Esophagus muscularis mucosa (tissue), 4 donors: ENCODE results near the gene ZFAND4. TPM values are rescaled to one million over a fixed set of nuclear protein-coding genes. Genes with fewer than 3 reads are reported as not detected.

Experiments used
- DNase-seq: peaks from one replicate; pipeline ENCODE4 v3.0.0-alpha.2; 2017; ENCODE audit errors: extremely low spot score
- H3K27ac ChIP-seq, 4 donors: fragments of 200-600 bp; sonication (generic); replicated peaks in 1 of 4; 1 replicate in 3 of 4; 2 replicates in 1 of 4; pipeline ENCODE4 v1.5.1; 2016 to 2019; ENCODE audit warnings: mild to moderate bottlenecking in 1 of 4
- H3K27me3 ChIP-seq, 4 donors: fragments of 200-600 bp; sonication (generic); one replicate each; pipeline versions ENCODE4 v1.5.1 to v1.6.0; 2016 to 2019
- H3K36me3 ChIP-seq, 4 donors: fragments of 200-600 bp; sonication (generic); one replicate each; pipeline ENCODE4 v1.5.1; 2016 to 2019
- H3K4me1 ChIP-seq, 4 donors: fragments of 200-600 bp; sonication (generic); one replicate each; pipeline ENCODE4 v1.5.1; 2016 to 2019
- H3K4me3 ChIP-seq, 4 donors: fragments of 200-600 bp; sonication (generic); 1 replicate in 2 of 4; 2 replicates in 2 of 4; pipeline ENCODE4 v1.5.1; 2016 to 2019; ENCODE audit warnings: mild to moderate bottlenecking in 4 of 4, moderate library complexity in 1 of 4
- H3K9me3 ChIP-seq, 4 donors: fragments of 200-600 bp; sonication (generic); 1 replicate in 3 of 4; 2 replicates in 1 of 4; pipeline ENCODE4 v1.5.1; 2016 to 2019
- EP300 ChIP-seq: sonication (generic); formaldehyde crosslinking; IDR thresholded peaks from one replicate; pipeline ENCODE4 v1.6.1; 2017; ENCODE audit warnings: antibody characterized with exemption
- POLR2A ChIP-seq: fragments of 450-650 bp; IDR thresholded peaks from one replicate; pipeline ENCODE4 v1.6.1; 2017; ENCODE audit warnings: antibody characterized with exemption, moderate library complexity, mild to moderate bottlenecking, low read depth
- POLR2AphosphoS5 ChIP-seq, 2 donors: sonication (generic); formaldehyde crosslinking; IDR thresholded peaks; one replicate each; pipeline ENCODE4 v1.6.1; 2017; ENCODE audit warnings: antibody characterized with exemption in 2 of 2
- WGBS: methylation state at CpG from one replicate; pipeline ENCODE4 v1.1.5; 2018; 5-methylcytosine and 5-hydroxymethylcytosine counted together
- intact Hi-C: fragments of 100-400 bp; cut with DNase I; formaldehyde crosslinking; loops from one replicate; pipeline ENCODE4 v1.15.1; 2023
- total RNA-seq, 4 donors: library from RNA; depleted of rRNA; stranded (reverse); fragments of >200 nt; gene quantifications; one replicate each; pipeline versions ENCODE4 v1.1.0 to v1.2.1, GENCODE V29; 2016
- TF ChIP-seq, protein P1 (sequence below), 3 experiments: fragments of 200-600 bp in 2 of 3; fragments of 450-650 bp in 1 of 3; sonication (generic) in 2 of 3; IDR thresholded peaks; one replicate each; pipeline ENCODE4 v1.5.1; 2017 to 2019; ENCODE audit warnings: antibody characterized with exemption in 3 of 3, mild to moderate bottlenecking in 2 of 3, moderate library complexity in 1 of 3

ZFAND4 gene
- total RNA-seq, 4 donors from 2014 or later, result 12.9 to 18.7 (median 16.7) TPM

DNA sequence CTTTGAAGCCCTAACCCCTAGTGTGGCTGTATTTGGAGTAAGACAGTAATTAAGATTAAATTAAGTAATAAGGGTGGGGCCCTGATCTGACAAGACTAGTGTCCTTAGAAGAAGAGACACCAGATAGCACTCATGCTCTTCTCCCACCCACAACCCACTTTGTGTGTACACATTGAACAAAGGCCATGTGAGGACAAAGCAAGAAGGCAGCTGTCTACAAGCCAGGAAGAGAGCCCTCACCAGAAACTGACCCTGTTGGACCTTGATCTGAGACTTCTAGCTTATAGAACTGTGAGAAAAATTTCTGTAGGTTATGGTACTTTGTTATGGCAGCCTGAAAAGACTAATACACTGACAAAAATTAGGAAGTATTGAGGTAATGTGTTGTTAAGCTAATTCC lies 59.8 kb downstream of the ZFAND4 start:
- Histone ChIP-seq H3K4me1 (no peaks in the 10 kb centered on the region), H3K27me3 (no peaks in the 10 kb centered on the region), H3K9me3 (no peaks in the 10 kb centered on the region), H3K4me3 (no peak overlapping the region), H3K27ac (no peak overlapping the region), H3K36me3 (peaks cover 10 to 63% (median 41%) of the 10 kb centered on the region in 4 donors)
- TF ChIP-seq POLR2A (no peak), EP300 (no peak), POLR2AphosphoS5 (IDR thresholded peaks at IDR 0.05) (no peak)
- TF ChIP-seq, protein P1, sequence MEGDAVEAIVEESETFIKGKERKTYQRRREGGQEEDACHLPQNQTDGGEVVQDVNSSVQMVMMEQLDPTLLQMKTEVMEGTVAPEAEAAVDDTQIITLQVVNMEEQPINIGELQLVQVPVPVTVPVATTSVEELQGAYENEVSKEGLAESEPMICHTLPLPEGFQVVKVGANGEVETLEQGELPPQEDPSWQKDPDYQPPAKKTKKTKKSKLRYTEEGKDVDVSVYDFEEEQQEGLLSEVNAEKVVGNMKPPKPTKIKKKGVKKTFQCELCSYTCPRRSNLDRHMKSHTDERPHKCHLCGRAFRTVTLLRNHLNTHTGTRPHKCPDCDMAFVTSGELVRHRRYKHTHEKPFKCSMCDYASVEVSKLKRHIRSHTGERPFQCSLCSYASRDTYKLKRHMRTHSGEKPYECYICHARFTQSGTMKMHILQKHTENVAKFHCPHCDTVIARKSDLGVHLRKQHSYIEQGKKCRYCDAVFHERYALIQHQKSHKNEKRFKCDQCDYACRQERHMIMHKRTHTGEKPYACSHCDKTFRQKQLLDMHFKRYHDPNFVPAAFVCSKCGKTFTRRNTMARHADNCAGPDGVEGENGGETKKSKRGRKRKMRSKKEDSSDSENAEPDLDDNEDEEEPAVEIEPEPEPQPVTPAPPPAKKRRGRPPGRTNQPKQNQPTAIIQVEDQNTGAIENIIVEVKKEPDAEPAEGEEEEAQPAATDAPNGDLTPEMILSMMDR (IDR thresholded peaks at IDR 0.05), result no peak
- DNase-seq, result no peak
- intact Hi-C loops, result no loop called here

DNA sequence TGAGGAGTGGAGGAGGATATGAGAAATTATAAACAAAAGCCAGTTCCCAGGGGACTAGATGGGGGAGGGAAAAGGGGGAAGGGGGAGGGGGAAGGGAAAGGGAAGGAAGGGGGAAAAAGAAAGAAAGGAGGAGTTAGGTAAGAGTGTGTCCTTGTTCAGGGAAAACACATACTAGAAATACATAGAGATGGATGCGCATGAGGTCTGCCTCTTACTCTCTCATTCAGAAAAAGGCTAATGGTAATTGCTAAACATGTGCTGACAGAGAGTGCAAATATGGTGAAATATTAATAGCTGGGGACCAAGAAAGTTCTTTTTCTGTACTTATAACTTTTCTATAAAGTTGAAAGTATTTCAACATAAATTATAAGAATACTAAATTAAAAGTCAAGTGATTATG lies 64.5 kb downstream of the ZFAND4 start:
- Histone ChIP-seq H3K9me3 (no peaks in the 10 kb centered on the region), H3K4me1 (no peaks in the 10 kb centered on the region), H3K27me3 (no peaks in the 10 kb centered on the region), H3K36me3 (peaks cover 6 to 37% (median 33%) of the 10 kb centered on the region in 4 donors), H3K4me3 (no peak overlapping the region), H3K27ac (no peak overlapping the region)
- WGBS, result 95% methylated on average over 1 of the region's 1 CpG
- TF ChIP-seq, protein P1 (IDR thresholded peaks at IDR 0.05), result no peak
- TF ChIP-seq POLR2A (no peak), POLR2AphosphoS5 (IDR thresholded peaks at IDR 0.05) (no peak), EP300 (no peak)
- intact Hi-C loops, result no loop called here
- DNase-seq, result no peak

DNA sequence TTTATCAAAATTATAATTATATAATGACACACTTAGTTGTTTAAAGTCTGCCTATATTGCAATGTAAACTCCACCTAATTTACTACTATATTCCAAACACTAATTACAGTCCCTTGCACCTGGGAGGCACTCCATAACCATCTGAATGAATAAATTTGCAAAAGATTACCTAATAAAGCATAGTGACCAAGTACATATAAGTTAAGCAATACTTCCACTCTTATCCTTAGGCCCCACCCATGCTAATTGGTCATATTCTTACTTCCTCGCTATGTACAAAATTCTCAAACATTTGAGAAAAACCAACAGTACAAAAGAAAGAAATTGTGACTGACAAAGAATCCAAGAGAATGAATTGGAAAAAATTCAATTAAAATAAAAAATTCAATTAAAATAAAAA lies 65.3 kb downstream of the ZFAND4 start:
- no peaks in the 10 kb centered on the region for H3K27me3 ChIP-seq
- H3K9me3 ChIP-seq, result no peaks in the 10 kb centered on the region
- 96% methylated on average over 1 of the region's 1 CpG for WGBS
- H3K4me3 ChIP-seq, result no peak overlapping the region
- H3K36me3 ChIP-seq, result peaks cover 6 to 30% (median 27%) of the 10 kb centered on the region in 4 donors
- H3K27ac ChIP-seq, result no peak overlapping the region
- no peaks in the 10 kb centered on the region for H3K4me1 ChIP-seq
- no peak for TF ChIP-seq EP300
- TF ChIP-seq, protein P1 (IDR thresholded peaks at IDR 0.05), result no peak
- no peak for TF ChIP-seq POLR2A
- no peak for TF ChIP-seq POLR2AphosphoS5 (IDR thresholded peaks at IDR 0.05)
- no peak for DNase-seq
- intact Hi-C loops, result no loop called here

DNA sequence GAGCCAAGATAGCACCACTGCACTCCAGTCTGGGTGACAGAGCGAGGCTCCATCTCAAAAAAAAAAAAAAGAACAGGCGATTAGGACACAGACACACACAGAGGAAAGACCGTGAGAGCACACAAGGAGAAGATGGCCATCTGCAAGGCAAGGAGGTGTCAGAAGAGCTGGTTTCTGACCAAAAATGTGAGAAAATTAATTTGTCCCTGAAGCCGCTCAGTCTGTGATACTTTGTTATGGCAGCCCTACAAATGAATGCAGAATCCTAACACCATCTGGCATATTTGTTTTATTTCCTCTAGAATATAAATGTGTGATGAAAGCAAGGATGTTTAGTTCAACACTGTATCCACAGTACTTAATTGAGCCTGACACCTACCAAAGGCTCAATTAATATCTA lies 69.7 kb downstream of the ZFAND4 start:
- TF ChIP-seq POLR2AphosphoS5 (IDR thresholded peaks at IDR 0.05), result no peak
- TF ChIP-seq POLR2A, result no peak
- TF ChIP-seq EP300, result no peak
- TF ChIP-seq, protein P1 (IDR thresholded peaks at IDR 0.05), result no peak
- no peaks in the 10 kb centered on the region for H3K9me3 ChIP-seq

More for the DNA sequence above, 69.7 kb downstream of the ZFAND4 start:
- Histone ChIP-seq H3K27ac (no peak overlapping the region), H3K4me3 (no peak overlapping the region), H3K4me1 (peaks cover 0 to 8% (median 2%) of the 10 kb centered on the region in 4 donors), H3K27me3 (peaks cover 0 to 15% (median 8%) of the 10 kb centered on the region in 4 donors), H3K36me3 (no peaks in the 10 kb centered on the region)
- intact Hi-C loops, result loop anchor here (5.0 kb wide), 1 partner anchor 64 kb away; no protein-coding TSS in a partner anchor
- DNase-seq, result no peak
- 89% methylated on average over 4 of the region's 4 CpGs for WGBS
